ENCODE measurements around the gene GABRR2. TPM values are rescaled to one million over a fixed set of nuclear protein-coding genes. Genes with fewer than 3 reads are reported as not detected.

The GABRR2 gene
- total and polyA plus RNA-seq, 2 of the 4 experiments (the other 2 are of a cell fraction): 0.26 TPM; not detected in 1

GRCh38 chr6:89351671-89352277 lies 36.7 kb upstream of the GABRR2 start (continued):
- TF ChIP-seq ELK1 (IDR thresholded peaks at IDR 0.05; ENCODE audit: borderline replicate concordance, low read depth, low read length): no peak
- no peak for TF ChIP-seq POLR2A (IDR thresholded peaks at IDR 0.05; ENCODE audit: low read depth, low read length)
- TF ChIP-seq MAFK (IDR thresholded peaks at IDR 0.05; ENCODE audit: low read depth, low read length): no peak

DNA sequence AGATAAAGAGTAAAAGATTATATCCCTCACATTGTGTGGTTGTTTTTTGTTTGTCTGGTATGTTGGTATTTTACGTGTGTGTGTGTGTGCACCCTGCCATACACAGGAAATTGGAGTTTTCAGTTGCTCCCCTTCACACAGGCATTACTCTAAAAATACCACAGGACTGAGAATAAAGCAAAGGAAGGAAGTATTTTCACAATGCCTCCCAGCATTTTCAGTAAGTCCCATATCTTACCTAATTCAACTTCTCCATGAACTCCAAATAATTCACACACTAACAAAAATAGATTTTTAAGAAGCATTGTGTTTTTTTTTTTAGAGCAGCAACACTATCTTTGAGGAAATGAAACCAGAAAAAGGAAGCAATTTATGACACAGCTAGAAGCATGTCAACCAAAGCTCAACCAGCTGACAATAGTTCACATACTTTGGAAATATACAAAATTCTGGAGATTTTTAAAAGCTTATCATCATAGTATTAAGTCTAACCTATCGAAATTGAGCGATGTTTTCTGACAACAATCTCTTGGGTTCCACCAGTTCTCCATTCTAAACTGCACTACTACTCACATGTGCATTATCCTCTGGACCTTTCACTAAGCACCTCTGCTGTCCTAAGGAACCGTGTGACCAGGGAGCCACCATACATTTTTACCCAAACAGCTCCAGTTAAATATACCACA lies 35.3 kb upstream of the GABRR2 start:
- Histone ChIP-seq H3K9me3 (ENCODE audit: control insufficient read depth, insufficient read depth, low read length) (no peaks in the 10 kb centered on the region), H2BK120ac (ENCODE audit: low read depth, low read length) (no peak overlapping the region), H2BK15ac (ENCODE audit: low read depth, low read length) (no peak overlapping the region), H3K23ac (ENCODE audit: low read depth, low read length) (peak overlapping the region; percentile 46; the same call in 1 of the 2 replicates), H4K8ac (ENCODE audit: low read depth in 2 of 2, low read length in 2 of 2) (no peak overlapping the region), H2AFZ (replicated peaks; ENCODE audit: low read length, poor library complexity) (no peak overlapping the region), H3K4me2 (ENCODE audit: low read depth, low read length) (peak overlapping the region; percentile 57), H3K14ac (replicated peaks; ENCODE audit: low read depth, low read length) (peak overlapping the region; percentile 50), H3K36me3 (ENCODE audit: control insufficient read depth, insufficient read depth, low read length) (no peaks in the 10 kb centered on the region), H3K56ac (ENCODE audit: extremely low read depth, insufficient read depth, low read length) (no peak overlapping the region), H2AK5ac (ENCODE audit: low read depth, low read length) (no peak overlapping the region), H3K4me3 (ENCODE audit: insufficient read depth, low read depth, low read length) (no peak overlapping the region), H3K4me1 (ENCODE audit: control insufficient read depth, insufficient read depth, low read length) (peaks cover 9% of the 10 kb centered on the region), H4K91ac (ENCODE audit: insufficient read depth, low read depth, low read length) (no peak overlapping the region), H2AK9ac (replicated peaks; ENCODE audit: low read depth, low read length, poor library complexity) (no peak overlapping the region), H4K5ac (ENCODE audit: low read depth, low read length) (no peak overlapping the region), H3K27me3 (ENCODE audit: control insufficient read depth, insufficient read depth, low read length) (no peaks in the 10 kb centered on the region), H3K79me1 (ENCODE audit: low read depth in 1 of 2, low read length in 2 of 2) (peaks cover 8 to 54% of the 10 kb centered on the region in 2 experiments), H3K27ac (ENCODE audit: insufficient read depth, low read length) (no peak overlapping the region), H4K20me1 (ENCODE audit: insufficient read depth, low read length) (peaks cover 46% of the 10 kb centered on the region), H3K9me1 (ENCODE audit: insufficient read depth, low read length) (peaks cover 12% of the 10 kb centered on the region), H3K9ac (ENCODE audit: low read depth, low read length) (no peak overlapping the region), H3K4ac (ENCODE audit: low read depth, low read length) (no peak overlapping the region), H3K18ac (ENCODE audit: low read depth, low read length) (no peak overlapping the region), H2BK5ac (ENCODE audit: low read depth, low read length, poor library complexity, severe bottlenecking) (no peak overlapping the region), H2BK20ac (ENCODE audit: low read depth, low read length) (no peak overlapping the region)
- TSS peak; percentile 12 for BruUV-seq (replicated peaks)
- dilution Hi-C loops (cut with HindIII; ENCODE audit: low sequenced_read_pairs, unreplicated experiment): no loop called here
- ChIA-PET CTCF (interaction anchor here (2.1 kb wide), 1 partner anchor 22 kb away, joined by 4 read pairs; no protein-coding TSS in a partner anchor), POLR2A (ENCODE audit: unreplicated experiment) (interaction anchor here (0.7 kb wide), 1 partner anchor 21 kb away, joined by 14 read pairs; no protein-coding TSS in a partner anchor)
- WGBS, 2 experiments (ENCODE audit: extremely low coverage in 2 of 2, insufficient read length in 1 of 2): no CpG with 5 or more reads among the region's 4 CpGs
- in situ Hi-C loops (cut with MboI; ENCODE audit: low sequenced_read_pairs): loop anchor here (25.0 kb wide), 2 partner anchors 213 to 363 kb away; partner anchors contain the start of gene PM20D2
- ATAC-seq (ENCODE audit: low read depth): no peak
- no peak for DNase-seq
- TF ChIP-seq SMC3 (IDR thresholded peaks at IDR 0.05; ENCODE audit: low read depth, low read length) (no peak), POLR2A (IDR thresholded peaks at IDR 0.05; ENCODE audit: low read depth, low read length) (no peak), FOS (IDR thresholded peaks at IDR 0.05; ENCODE audit: low read depth, low read length) (no peak), MXI1 (IDR thresholded peaks at IDR 0.05; ENCODE audit: borderline replicate concordance, low read depth, low read length) (no peak)
- TF ChIP-seq, protein P1, sequence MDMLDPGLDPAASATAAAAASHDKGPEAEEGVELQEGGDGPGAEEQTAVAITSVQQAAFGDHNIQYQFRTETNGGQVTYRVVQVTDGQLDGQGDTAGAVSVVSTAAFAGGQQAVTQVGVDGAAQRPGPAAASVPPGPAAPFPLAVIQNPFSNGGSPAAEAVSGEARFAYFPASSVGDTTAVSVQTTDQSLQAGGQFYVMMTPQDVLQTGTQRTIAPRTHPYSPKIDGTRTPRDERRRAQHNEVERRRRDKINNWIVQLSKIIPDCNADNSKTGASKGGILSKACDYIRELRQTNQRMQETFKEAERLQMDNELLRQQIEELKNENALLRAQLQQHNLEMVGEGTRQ (IDR thresholded peaks at IDR 0.05; ENCODE audit: low read depth, low read length): no peak
- intact Hi-C loops (cut with micrococcal nuclease): loop anchor here (5.0 kb wide), 2 partner anchors 268 to 368 kb away; partner anchors contain the start of gene PNRC1

All from IMR-90 (cell line).